Left lung (tissue), 10 donors: Measurements from ENCODE around the gene C3orf62. TPM values are rescaled to one million over a fixed set of nuclear protein-coding genes. Genes with fewer than 3 reads are reported as not detected.

Experiments used
- ATAC-seq: fragments of 200-7000 bp; cut with Tn5 transposase; one replicate; pipeline ENCODE4 v1.9.1; 2020; ENCODE audit warnings: moderate library complexity
- DNase-seq, 4 donors: peaks; one replicate each; pipeline ENCODE4 v3.0.0-alpha.2; 2013 to 2020
- H3K27ac ChIP-seq, 2 donors: fragments of 200-600 bp; sonication (generic) in 1 of 2; one replicate each; pipeline versions ENCODE4 v1.5.0 to v1.8.0; 2020 to 2021
- H3K27me3 ChIP-seq, 2 donors: fragments of 200-600 bp; sonication (generic) in 1 of 2; one replicate each; pipeline versions ENCODE4 v1.5.0 to v1.8.0; 2020 to 2021
- H3K36me3 ChIP-seq, 2 donors: fragments of 200-600 bp; sonication (generic) in 1 of 2; one replicate each; pipeline versions ENCODE4 v1.5.0 to v1.8.0; 2020 to 2021
- H3K4me1 ChIP-seq, 2 donors: fragments of 200-600 bp; one replicate each; pipeline ENCODE4 v1.8.0; 2021
- H3K4me3 ChIP-seq, 2 donors: fragments of 200-600 bp; sonication (generic) in 1 of 2; one replicate each; pipeline versions ENCODE4 v1.5.0 to v1.8.0; 2020 to 2021; ENCODE audit warnings: mild to moderate bottlenecking in 1 of 2
- H3K9me3 ChIP-seq, 2 donors: fragments of 200-600 bp; sonication (generic) in 1 of 2; one replicate each; pipeline versions ENCODE4 v1.5.0 to v1.8.0; 2020 to 2021
- intact Hi-C, 2 donors: fragments of 100-400 bp; cut with DNase I; formaldehyde crosslinking; loops; one replicate each; pipeline versions ENCODE4 v1.11.2 to v1.14.2; 2022
- polyA plus RNA-seq, 6 donors: library from polyadenylated mRNA; unstranded; fragments of 120-200 nt; gene quantifications; one replicate each; pipeline ENCODE4 v1.2.1, GENCODE V29; 2013; ENCODE audit not compliant: insufficient read length in 6 of 6
- total RNA-seq, 2 donors: library from RNA; stranded (reverse); fragmentation: NEBNext Ultra II Directional; extraction: Animal tissue kit (Norgen Biotek cat#: 25700); gene quantifications; one replicate each; pipeline ENCODE4 v1.2.1, GENCODE V29; 2021
- TF ChIP-seq, protein P1 (sequence below), 2 donors: fragments of 200-600 bp; sonication (generic) in 1 of 2; IDR thresholded peaks; one replicate each; pipeline versions ENCODE4 v1.5.0 to v1.8.0; 2021; ENCODE audit warnings: antibody characterized with exemption in 2 of 2
- donor health status: DM: no; HTN: yes; CAD: no.
- donor health status: DM: no; HTN: no; CAD: no.

C3orf62 gene
- total and polyA plus RNA-seq, 8 donors = 4.2 to 13.7 (median 11.0) TPM

DNA sequence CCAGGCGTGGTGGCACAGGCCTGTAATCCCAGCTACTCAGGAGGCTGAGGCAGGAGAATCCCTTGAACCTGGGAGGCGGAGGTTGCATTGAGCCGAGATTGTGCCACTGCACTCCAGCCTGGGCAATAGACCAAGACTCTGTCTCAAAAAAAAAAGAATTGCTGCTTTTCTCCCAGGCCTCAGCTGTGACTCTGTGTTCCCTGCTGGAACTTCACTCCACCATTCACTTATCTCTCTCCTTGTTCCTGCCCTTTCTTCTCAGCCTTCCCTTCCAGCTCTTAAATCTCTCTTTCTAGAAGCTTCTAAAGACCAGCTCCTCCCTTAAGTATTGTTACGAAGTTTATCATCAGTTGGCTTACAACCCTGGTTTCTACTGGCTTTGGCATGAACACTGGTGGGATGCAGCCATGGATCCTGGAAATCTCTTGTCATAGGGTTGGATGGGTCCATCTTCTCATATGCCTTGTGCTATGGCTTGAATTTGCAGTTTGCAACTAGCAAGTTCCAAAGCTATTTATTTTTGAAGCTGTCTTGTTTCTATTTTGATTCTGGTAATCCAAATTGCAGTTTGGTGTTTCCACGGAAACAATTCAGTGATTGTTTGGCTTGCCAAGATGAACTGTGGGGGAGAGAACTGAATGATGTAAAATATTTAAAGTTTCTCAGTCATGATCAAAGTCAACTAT lies 10.5 kb downstream of the C3orf62 start:
- intact Hi-C loops = no loop called here
- Histone ChIP-seq H3K27ac (peak overlapping the region in 1 of 2 donors; percentile 65), H3K9me3 (no peaks in the 10 kb centered on the region), H3K4me3 (no peak overlapping the region), H3K36me3 (peaks cover 0 to 31% of the 10 kb centered on the region in 2 donors), H3K4me1 (no peaks in the 10 kb centered on the region), H3K27me3 (no peaks in the 10 kb centered on the region)
- ATAC-seq (peak; percentile 27), DNase-seq (peak in 2 of 4 donors; percentile 22 to 25)
- TF ChIP-seq, protein P1, sequence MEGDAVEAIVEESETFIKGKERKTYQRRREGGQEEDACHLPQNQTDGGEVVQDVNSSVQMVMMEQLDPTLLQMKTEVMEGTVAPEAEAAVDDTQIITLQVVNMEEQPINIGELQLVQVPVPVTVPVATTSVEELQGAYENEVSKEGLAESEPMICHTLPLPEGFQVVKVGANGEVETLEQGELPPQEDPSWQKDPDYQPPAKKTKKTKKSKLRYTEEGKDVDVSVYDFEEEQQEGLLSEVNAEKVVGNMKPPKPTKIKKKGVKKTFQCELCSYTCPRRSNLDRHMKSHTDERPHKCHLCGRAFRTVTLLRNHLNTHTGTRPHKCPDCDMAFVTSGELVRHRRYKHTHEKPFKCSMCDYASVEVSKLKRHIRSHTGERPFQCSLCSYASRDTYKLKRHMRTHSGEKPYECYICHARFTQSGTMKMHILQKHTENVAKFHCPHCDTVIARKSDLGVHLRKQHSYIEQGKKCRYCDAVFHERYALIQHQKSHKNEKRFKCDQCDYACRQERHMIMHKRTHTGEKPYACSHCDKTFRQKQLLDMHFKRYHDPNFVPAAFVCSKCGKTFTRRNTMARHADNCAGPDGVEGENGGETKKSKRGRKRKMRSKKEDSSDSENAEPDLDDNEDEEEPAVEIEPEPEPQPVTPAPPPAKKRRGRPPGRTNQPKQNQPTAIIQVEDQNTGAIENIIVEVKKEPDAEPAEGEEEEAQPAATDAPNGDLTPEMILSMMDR (IDR thresholded peaks at IDR 0.05) = no peak

DNA sequence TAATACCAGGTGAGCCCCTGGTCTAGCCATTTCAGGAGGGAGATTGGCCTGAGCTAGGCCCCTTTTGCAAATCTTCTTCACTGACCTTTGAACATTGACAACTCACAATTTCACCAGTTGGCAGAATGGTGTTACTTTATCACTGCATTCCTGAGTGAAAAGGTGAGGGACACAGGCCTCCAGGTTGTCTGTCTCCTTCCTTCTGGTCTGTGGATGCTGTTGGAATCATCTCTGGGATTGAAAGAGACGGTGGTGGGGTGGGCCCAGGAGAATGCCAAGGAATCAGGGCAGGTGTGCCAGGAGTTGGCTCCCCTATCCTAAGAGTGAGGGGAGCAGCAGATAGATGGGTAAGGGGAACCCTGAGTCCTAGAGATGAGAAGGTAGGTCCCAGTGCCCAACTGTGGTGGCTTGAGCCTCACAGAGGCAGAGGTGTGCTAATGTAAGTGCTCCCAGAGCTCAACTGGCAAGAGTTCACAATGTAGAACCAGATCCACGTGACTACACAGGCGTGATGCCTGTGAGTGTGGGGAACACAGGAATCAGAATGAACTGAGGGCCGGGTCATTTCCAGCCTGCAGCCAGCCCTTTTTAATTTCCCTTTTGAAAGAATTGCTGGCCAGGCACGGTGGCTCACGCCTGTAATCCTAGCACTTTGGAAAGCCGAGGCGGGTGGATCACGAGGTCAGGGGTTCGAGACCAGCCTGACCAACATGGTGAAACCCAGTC lies 11.2 kb downstream of the C3orf62 start:
- Histone ChIP-seq H3K36me3 (peaks cover 0 to 24% of the 10 kb centered on the region in 2 donors), H3K9me3 (no peaks in the 10 kb centered on the region), H3K27me3 (no peaks in the 10 kb centered on the region), H3K4me1 (no peaks in the 10 kb centered on the region), H3K4me3 (no peak overlapping the region), H3K27ac (peak overlapping the region in 1 of 2 donors; percentile 65)
- intact Hi-C loops = no loop called here
- TF ChIP-seq, protein P1 (IDR thresholded peaks at IDR 0.05) = no peak
- ATAC-seq = no peak
- no peak for DNase-seq

DNA sequence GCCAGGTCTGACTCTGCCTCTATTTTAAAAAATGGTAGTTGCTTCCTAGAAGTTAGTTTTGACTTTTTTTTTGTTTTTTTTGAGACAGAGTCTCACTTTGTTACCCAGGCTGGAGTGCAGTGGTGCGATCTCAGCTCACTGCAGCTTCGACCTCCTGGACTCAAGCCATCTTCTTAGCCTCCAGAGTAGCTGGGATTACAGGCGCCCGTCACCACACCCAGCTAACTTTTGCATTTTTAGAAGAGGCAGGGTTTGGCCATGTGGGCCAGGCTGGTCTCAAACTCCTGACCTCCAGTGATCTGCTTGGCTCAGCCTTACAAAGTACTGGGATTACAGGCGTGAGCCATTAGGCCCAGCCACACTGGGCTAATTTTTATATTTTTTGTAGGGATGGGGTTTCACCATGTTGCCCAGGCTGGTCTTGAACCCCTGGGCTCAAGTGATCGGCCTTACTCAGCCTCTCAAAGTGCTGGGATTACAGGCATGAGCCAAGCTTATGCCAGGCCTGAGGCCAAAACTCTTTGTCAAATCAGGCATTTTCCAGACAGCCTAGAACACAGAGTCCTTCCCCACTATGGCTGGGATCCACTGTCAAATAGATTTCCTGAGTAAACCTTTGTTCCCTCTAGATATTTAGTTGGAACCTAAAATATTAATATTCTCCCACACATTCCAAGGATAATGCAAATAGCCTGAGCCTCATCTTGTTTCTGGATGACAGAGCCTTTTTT lies 13.7 kb downstream of the C3orf62 start:
- intact Hi-C loops = no loop called here
- H3K27me3 ChIP-seq = no peaks in the 10 kb centered on the region
- no peak overlapping the region for H3K4me3 ChIP-seq
- H3K36me3 ChIP-seq = no peaks in the 10 kb centered on the region
- no peaks in the 10 kb centered on the region for H3K9me3 ChIP-seq
- DNase-seq (no peak), ATAC-seq (no peak)
- TF ChIP-seq, protein P1 (IDR thresholded peaks at IDR 0.05) = no peak
- H3K4me1 ChIP-seq = no peaks in the 10 kb centered on the region
- H3K27ac ChIP-seq = no peak overlapping the region

DNA sequence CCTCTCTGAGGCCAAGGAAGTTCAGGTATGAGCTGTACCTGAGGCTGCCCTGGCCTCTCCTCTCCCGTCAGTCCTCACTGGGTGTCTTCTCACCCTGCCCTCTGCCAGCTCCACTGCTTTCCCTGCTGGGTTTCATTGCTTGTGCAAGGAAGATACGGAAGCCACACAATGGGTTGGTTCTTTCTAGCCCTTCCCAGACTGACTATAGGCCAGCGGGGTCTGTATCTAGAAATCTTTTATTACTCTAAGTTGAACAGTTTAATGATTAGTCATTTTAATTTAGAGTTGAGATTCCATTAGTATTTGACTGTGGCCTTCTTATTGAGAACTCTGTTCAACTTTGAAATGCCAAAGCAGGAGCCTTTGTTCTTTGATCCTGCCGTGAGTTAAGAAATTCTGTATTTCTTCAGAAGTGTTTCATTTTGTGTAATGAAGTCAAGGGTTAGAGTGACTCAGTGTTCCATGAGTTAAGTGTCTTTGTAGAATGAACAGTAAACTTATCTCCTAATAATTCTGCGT lies 16.2 kb downstream of the C3orf62 start:
- H3K4me1 ChIP-seq = no peaks in the 10 kb centered on the region
- no peak overlapping the region for H3K4me3 ChIP-seq
- H3K9me3 ChIP-seq = no peaks in the 10 kb centered on the region
- H3K27me3 ChIP-seq = no peaks in the 10 kb centered on the region
- ATAC-seq = peak; percentile 50
- intact Hi-C loops = no loop called here
- TF ChIP-seq, protein P1 (IDR thresholded peaks at IDR 0.05) = no peak
- H3K36me3 ChIP-seq = no peaks in the 10 kb centered on the region
- DNase-seq = no peak
- peak overlapping the region in 1 of 2 donors; percentile 1 for H3K27ac ChIP-seq

DNA sequence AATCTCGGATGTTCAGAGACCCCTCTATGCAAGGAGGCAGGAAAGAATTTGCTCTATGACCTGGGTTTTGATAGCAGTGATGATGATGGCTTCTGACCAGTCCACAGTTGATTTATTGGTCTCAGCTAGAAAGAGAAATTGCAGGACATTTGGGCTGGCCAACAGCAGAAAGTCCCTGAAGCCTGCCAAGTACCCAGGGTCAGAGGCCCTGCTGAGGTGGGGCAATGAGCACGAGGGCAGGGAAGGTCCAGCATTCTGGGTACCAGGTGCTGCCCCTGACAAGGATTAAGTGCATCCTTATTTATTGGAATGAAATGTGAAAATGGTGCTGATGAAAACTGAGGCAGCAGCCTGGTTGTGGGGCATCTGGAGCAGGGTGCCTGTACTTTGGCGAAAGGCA lies 19.8 kb downstream of the C3orf62 start:
- intact Hi-C loops = no loop called here
- H3K9me3 ChIP-seq = no peaks in the 10 kb centered on the region
- DNase-seq (no peak), ATAC-seq (no peak)
- H3K27me3 ChIP-seq = no peaks in the 10 kb centered on the region
- no peaks in the 10 kb centered on the region for H3K36me3 ChIP-seq
- TF ChIP-seq, protein P1 (IDR thresholded peaks at IDR 0.05) = no peak
- H3K4me1 ChIP-seq = no peaks in the 10 kb centered on the region
- H3K4me3 ChIP-seq = no peak overlapping the region
- H3K27ac ChIP-seq = no peak overlapping the region
